ENCODE measurements around the gene MEI4. TPM values are rescaled to one million over a fixed set of nuclear protein-coding genes. Genes with fewer than 3 reads are reported as not detected.

MEI4 gene
- not detected for total RNA-seq
- polyA plus RNA-seq: not detected

- no peaks in the 10 kb centered on the region for H3K4me1 Mint-ChIP-seq
- peaks cover 5 to 12% (median 7%) of the 10 kb centered on the region in 5 donors for H3K9me3 Mint-ChIP-seq
- no peak within 1 kb of the TSS for H3K27ac ChIP-seq (ENCODE audit: low read depth, low read length)
- ChIA-PET CTCF (no interaction called here), POLR2A (no interaction called here)
- H3K27ac Mint-ChIP-seq: no peak within 1 kb of the TSS
- no peaks in the 10 kb centered on the region for H3K4me1 ChIP-seq (ENCODE audit: insufficient read depth, low read length)
- H3K27me3 ChIP-seq (ENCODE audit: insufficient read depth, low read length, poor library complexity, severe bottlenecking): no peaks in the 10 kb centered on the region
- H3K36me3 Mint-ChIP-seq: no peaks in the 10 kb centered on the region
- DNase-seq: no peak
- no peak within 1 kb of the TSS for H3K4me3 ChIP-seq (ENCODE audit: low read length)
- H3K27me3 Mint-ChIP-seq: peaks cover 5 to 14% of the 10 kb centered on the region in 2 donors
- no peaks in the 10 kb centered on the region for H3K36me3 ChIP-seq (ENCODE audit: insufficient read depth, low read length)
- H3K9me3 ChIP-seq (ENCODE audit: low read length): no peaks in the 10 kb centered on the region
- peak within 1 kb of the TSS in 1 of 7 donors; percentile 10 for H3K4me3 Mint-ChIP-seq
Measured at GRCh38 chr6:77652739-77653138, at the start of gene MEI4. MEI4 (plus strand) TSS chr6:77653039; CDS start chr6:77690672, 37,633 bp downstream.

DNA sequence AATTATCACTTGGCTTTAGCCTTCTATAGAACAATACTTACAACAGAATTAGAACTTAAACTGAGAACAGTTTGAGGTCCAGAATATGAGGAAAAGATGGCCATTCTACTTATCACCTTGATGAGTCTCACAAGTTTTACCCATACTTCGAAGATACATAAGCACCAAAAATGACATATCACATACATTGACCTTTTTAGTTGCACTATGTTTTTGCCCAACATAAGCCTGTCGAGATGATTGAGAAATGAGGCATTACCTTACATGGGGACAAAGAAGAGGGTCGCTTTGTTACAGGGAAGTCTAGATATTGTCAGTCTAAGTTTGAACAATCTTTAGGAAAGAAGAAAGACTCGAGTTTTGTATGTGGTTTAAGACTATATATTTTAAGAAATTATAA is 48.4 kb upstream of the MEI4 start:
- CTCF ChIA-PET: no interaction called here
- Mint-ChIP-seq H3K27ac (no peak overlapping the region), H3K4me3 (no peak overlapping the region), H3K27me3 (peaks cover 0 to 2% of the 10 kb centered on the region in 2 donors), H3K4me1 (no peaks in the 10 kb centered on the region), H3K9me3 (peaks cover 0 to 10% (median 0%) of the 10 kb centered on the region in 5 donors), H3K36me3 (no peaks in the 10 kb centered on the region)
- no peaks in the 10 kb centered on the region for H3K9me3 ChIP-seq (ENCODE audit: low read length)
- H3K4me3 ChIP-seq (ENCODE audit: low read length): no peak overlapping the region
- no peaks in the 10 kb centered on the region for H3K4me1 ChIP-seq (ENCODE audit: insufficient read depth, low read length)
- POLR2A ChIA-PET: no interaction called here
- no peaks in the 10 kb centered on the region for H3K36me3 ChIP-seq (ENCODE audit: insufficient read depth, low read length)
- H3K27ac ChIP-seq (ENCODE audit: low read depth, low read length): no peak overlapping the region
- DNase-seq: no peak
- no peaks in the 10 kb centered on the region for H3K27me3 ChIP-seq (ENCODE audit: insufficient read depth, low read length, poor library complexity, severe bottlenecking)

- H3K4me1 Mint-ChIP-seq: no peaks in the 10 kb centered on the region
- no peak overlapping the region for H3K4me3 ChIP-seq (ENCODE audit: low read length)
- no peaks in the 10 kb centered on the region for H3K27me3 ChIP-seq (ENCODE audit: insufficient read depth, low read length, poor library complexity, severe bottlenecking)
- H3K27ac ChIP-seq (ENCODE audit: low read depth, low read length): no peak overlapping the region
- no peak overlapping the region for H3K27ac Mint-ChIP-seq
- no peaks in the 10 kb centered on the region for H3K4me1 ChIP-seq (ENCODE audit: insufficient read depth, low read length)
- POLR2A ChIA-PET: no interaction called here
- no peak overlapping the region for H3K4me3 Mint-ChIP-seq
- peaks cover 0 to under 1% of the 10 kb centered on the region in 2 donors for H3K27me3 Mint-ChIP-seq
- CTCF ChIA-PET: no interaction called here
- no peaks in the 10 kb centered on the region for H3K9me3 ChIP-seq (ENCODE audit: low read length)
- H3K36me3 Mint-ChIP-seq: no peaks in the 10 kb centered on the region
- DNase-seq: no peak
- H3K36me3 ChIP-seq (ENCODE audit: insufficient read depth, low read length): no peaks in the 10 kb centered on the region
- peaks cover 0 to 10% (median 3%) of the 10 kb centered on the region in 5 donors for H3K9me3 Mint-ChIP-seq
Measured at GRCh38 chr6:77607004-77607403, 45.8 kb upstream of the MEI4 start.

- no peaks in the 10 kb centered on the region for H3K27me3 Mint-ChIP-seq
- H3K27me3 ChIP-seq (ENCODE audit: insufficient read depth, low read length, poor library complexity, severe bottlenecking): no peaks in the 10 kb centered on the region
- no peak overlapping the region for H3K4me3 Mint-ChIP-seq
- no peaks in the 10 kb centered on the region for H3K9me3 ChIP-seq (ENCODE audit: low read length)
- no peaks in the 10 kb centered on the region for H3K4me1 Mint-ChIP-seq
- peaks cover 2 to 10% (median 3%) of the 10 kb centered on the region in 5 donors for H3K9me3 Mint-ChIP-seq
- DNase-seq: no peak
- no peaks in the 10 kb centered on the region for H3K4me1 ChIP-seq (ENCODE audit: insufficient read depth, low read length)
- H3K27ac Mint-ChIP-seq: no peak overlapping the region
- no peak overlapping the region for H3K4me3 ChIP-seq (ENCODE audit: low read length)
- no peaks in the 10 kb centered on the region for H3K36me3 ChIP-seq (ENCODE audit: insufficient read depth, low read length)
- ChIA-PET CTCF (no interaction called here), POLR2A (no interaction called here)
- H3K36me3 Mint-ChIP-seq: no peaks in the 10 kb centered on the region
- no peak overlapping the region for H3K27ac ChIP-seq (ENCODE audit: low read depth, low read length)
Measured at GRCh38 chr6:77609106-77609505, 43.7 kb upstream of the MEI4 start.

DNA sequence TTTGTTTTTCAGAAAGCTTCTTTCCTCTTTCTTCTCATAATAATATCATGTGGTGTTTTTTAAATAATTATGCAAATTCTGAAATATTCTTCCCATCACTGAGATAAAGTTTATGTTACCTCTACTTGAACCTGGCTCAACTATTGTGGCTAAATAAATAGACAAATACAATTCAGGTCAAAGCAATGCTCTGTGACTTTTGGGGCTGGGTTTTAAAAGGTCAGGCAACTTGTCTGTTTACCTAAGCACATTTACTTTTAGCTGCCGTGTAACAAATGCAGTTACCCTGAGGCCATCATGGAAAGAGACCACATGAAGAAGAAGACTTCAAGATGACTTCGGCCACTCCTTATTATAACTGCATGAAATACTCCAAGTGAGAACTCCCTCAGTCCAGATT is 33.7 kb upstream of the MEI4 start:
- H3K27me3 ChIP-seq (ENCODE audit: insufficient read depth, low read length, poor library complexity, severe bottlenecking): no peaks in the 10 kb centered on the region
- H3K27ac ChIP-seq (ENCODE audit: low read depth, low read length): no peak overlapping the region
- H3K4me3 ChIP-seq (ENCODE audit: low read length): no peak overlapping the region
- H3K9me3 Mint-ChIP-seq: peaks cover 3 to 12% (median 9%) of the 10 kb centered on the region in 5 donors
- no peaks in the 10 kb centered on the region for H3K9me3 ChIP-seq (ENCODE audit: low read length)
- DNase-seq: no peak
- CTCF ChIA-PET: no interaction called here
- no peaks in the 10 kb centered on the region for H3K4me1 ChIP-seq (ENCODE audit: insufficient read depth, low read length)
- POLR2A ChIA-PET: no interaction called here
- no peaks in the 10 kb centered on the region for H3K36me3 ChIP-seq (ENCODE audit: insufficient read depth, low read length)
- no peak overlapping the region for H3K4me3 Mint-ChIP-seq
- peaks cover 0 to 2% of the 10 kb centered on the region in 2 donors for H3K27me3 Mint-ChIP-seq
- no peaks in the 10 kb centered on the region for H3K4me1 Mint-ChIP-seq
- H3K36me3 Mint-ChIP-seq: no peaks in the 10 kb centered on the region
- no peak overlapping the region for H3K27ac Mint-ChIP-seq

DNA sequence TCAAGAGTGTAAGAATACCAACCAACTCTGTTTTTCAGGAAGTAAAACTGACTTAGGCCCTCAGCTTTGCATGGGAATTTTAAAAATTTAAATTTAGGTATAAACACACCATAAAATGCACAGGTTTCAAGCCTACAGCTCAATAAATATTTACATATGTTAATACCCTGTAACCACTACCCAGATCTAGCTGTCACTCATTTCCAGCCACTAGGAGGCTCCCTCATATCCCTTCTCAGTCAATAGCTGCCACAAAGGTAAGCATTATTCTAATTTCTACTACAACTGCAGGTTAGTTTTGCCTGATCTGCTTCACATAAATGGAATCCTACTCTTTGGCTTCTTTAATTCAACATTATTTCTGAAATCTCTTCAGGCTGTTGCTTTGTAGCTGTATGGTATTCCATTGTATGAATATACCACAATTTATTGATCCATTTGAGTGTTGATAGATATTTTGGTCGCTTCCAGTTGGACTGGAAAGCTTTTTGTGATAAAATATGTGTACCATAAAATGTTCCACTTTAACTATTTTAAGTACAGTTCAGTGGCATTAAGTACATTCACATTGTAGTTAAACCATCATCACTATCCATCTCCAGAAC is 32.5 kb upstream of the MEI4 start:
- H3K27ac Mint-ChIP-seq: no peak overlapping the region
- peaks cover 3 to 12% (median 9%) of the 10 kb centered on the region in 5 donors for H3K9me3 Mint-ChIP-seq
- H3K36me3 Mint-ChIP-seq: no peaks in the 10 kb centered on the region
- POLR2A ChIA-PET: no interaction called here
- no peaks in the 10 kb centered on the region for H3K27me3 ChIP-seq (ENCODE audit: insufficient read depth, low read length, poor library complexity, severe bottlenecking)
- H3K36me3 ChIP-seq (ENCODE audit: insufficient read depth, low read length): no peaks in the 10 kb centered on the region
- H3K4me3 ChIP-seq (ENCODE audit: low read length): no peak overlapping the region
- no peaks in the 10 kb centered on the region for H3K4me1 Mint-ChIP-seq
- CTCF ChIA-PET: no interaction called here
- no peaks in the 10 kb centered on the region for H3K4me1 ChIP-seq (ENCODE audit: insufficient read depth, low read length)
- peaks cover 0 to 2% of the 10 kb centered on the region in 2 donors for H3K27me3 Mint-ChIP-seq
- no peak overlapping the region for H3K4me3 Mint-ChIP-seq
- H3K9me3 ChIP-seq (ENCODE audit: low read length): no peaks in the 10 kb centered on the region
- no peak for DNase-seq
- no peak overlapping the region for H3K27ac ChIP-seq (ENCODE audit: low read depth, low read length)

GRCh38 chr6:77624515-77624914 is 28.3 kb upstream of the MEI4 start:
- no peaks in the 10 kb centered on the region for H3K36me3 ChIP-seq (ENCODE audit: insufficient read depth, low read length)
- DNase-seq: no peak
- Mint-ChIP-seq H3K4me1 (no peaks in the 10 kb centered on the region), H3K9me3 (peaks cover 3 to 11% (median 5%) of the 10 kb centered on the region in 5 donors), H3K36me3 (no peaks in the 10 kb centered on the region), H3K4me3 (no peak overlapping the region), H3K27ac (no peak overlapping the region), H3K27me3 (peaks cover 0 to 5% of the 10 kb centered on the region in 2 donors)
- H3K9me3 ChIP-seq (ENCODE audit: low read length): no peaks in the 10 kb centered on the region
- H3K27me3 ChIP-seq (ENCODE audit: insufficient read depth, low read length, poor library complexity, severe bottlenecking): no peaks in the 10 kb centered on the region
- H3K27ac ChIP-seq (ENCODE audit: low read depth, low read length): no peak overlapping the region
- no peaks in the 10 kb centered on the region for H3K4me1 ChIP-seq (ENCODE audit: insufficient read depth, low read length)
- CTCF ChIA-PET: no interaction called here
- no peak overlapping the region for H3K4me3 ChIP-seq (ENCODE audit: low read length)
- POLR2A ChIA-PET: no interaction called here

DNA sequence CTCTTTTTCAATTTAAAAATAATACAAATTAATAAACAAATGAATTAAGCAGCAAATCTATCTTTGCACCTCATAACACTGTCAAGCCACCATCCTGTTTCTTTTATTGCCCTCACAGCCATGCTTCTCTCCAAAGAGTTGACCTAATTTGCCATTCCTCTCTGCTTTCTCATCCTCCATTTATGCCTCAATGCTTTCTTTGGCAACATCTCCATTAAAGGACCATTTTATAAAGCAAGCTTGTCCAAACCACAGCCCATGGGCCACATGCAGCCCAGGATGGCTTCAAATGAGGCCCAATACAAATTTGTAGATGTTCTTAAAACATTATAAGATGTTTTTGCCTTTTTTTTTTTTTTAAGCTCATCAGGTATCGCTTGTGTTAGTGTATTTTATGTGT is 26.4 kb upstream of the MEI4 start:
- Mint-ChIP-seq H3K9me3 (peaks cover 2 to 13% (median 5%) of the 10 kb centered on the region in 5 donors), H3K4me1 (no peaks in the 10 kb centered on the region), H3K4me3 (no peak overlapping the region), H3K27ac (no peak overlapping the region), H3K36me3 (no peaks in the 10 kb centered on the region), H3K27me3 (peaks cover 0 to 3% of the 10 kb centered on the region in 2 donors)
- Histone ChIP-seq H3K4me3 (ENCODE audit: low read length) (no peak overlapping the region), H3K27me3 (ENCODE audit: insufficient read depth, low read length, poor library complexity, severe bottlenecking) (no peaks in the 10 kb centered on the region), H3K27ac (ENCODE audit: low read depth, low read length) (no peak overlapping the region), H3K36me3 (ENCODE audit: insufficient read depth, low read length) (no peaks in the 10 kb centered on the region), H3K9me3 (ENCODE audit: low read length) (no peaks in the 10 kb centered on the region), H3K4me1 (ENCODE audit: insufficient read depth, low read length) (no peaks in the 10 kb centered on the region)
- ChIA-PET POLR2A (no interaction called here), CTCF (no interaction called here)
- DNase-seq: no peak

All from CD8-positive, alpha-beta memory T cell (primary cell).